ENCODE data around the gene PTGES3.

Gene PTGES3

GRCh38 chr12:56636675-56637540, 51.2 kb downstream of the PTGES3 start:
- H3K4me3 ChIP-seq (ENCODE audit: low read depth, low read length): peak overlapping the region; percentile 77
- ChIA-PET CTCF (interaction anchor here (0.6 to 4.2 kb wide), 48 partner anchors 10 to 447 kb away, joined by 3 to 94 read pairs (median 4); partner anchors contain the start of genes ATP5F1B, GLS2, NACA and PTGES3), POLR2A (interaction anchor here (0.6 to 2.6 kb wide), 14 partner anchors 8 to 131 kb away, joined by 3 to 19 read pairs (median 4); partner anchors contain the start of genes ATP5F1B and NACA)
- peak; percentile 90 for TF ChIP-seq CTCF (IDR thresholded peaks at IDR 0.05; ENCODE audit: insufficient read depth, low read length, missing control alignments)
- DNase-seq (ENCODE audit: low read depth, low spot score): peak; percentile 99

- TF ChIP-seq CTCF (IDR thresholded peaks at IDR 0.05; ENCODE audit: insufficient read depth, low read length, missing control alignments): no peak
- CTCF ChIA-PET: interaction anchor here (0.6 to 4.2 kb wide), 52 partner anchors 10 to 446 kb away, joined by 3 to 94 read pairs (median 4); partner anchors contain the start of genes ATP5F1B, GLS2, NACA and PTGES3
- POLR2A ChIA-PET: interaction anchor here (0.6 to 2.6 kb wide), 13 partner anchors 8 to 130 kb away, joined by 3 to 19 read pairs (median 4); partner anchors contain the start of genes ATP5F1B and NACA
- no peak for DNase-seq (ENCODE audit: low read depth, low spot score)
- H3K4me3 ChIP-seq (ENCODE audit: low read depth, low read length): peak overlapping the region; percentile 77
Observed at GRCh38 chr12:56635806-56636674, 52.0 kb downstream of the PTGES3 start.

- H3K4me3 ChIP-seq (ENCODE audit: low read depth, low read length): peak overlapping the region; percentile 77
- ChIA-PET POLR2A (interaction anchor here (1.0 to 2.6 kb wide), 3 partner anchors 12 to 90 kb away, joined by 3 to 12 read pairs (median 3); partner anchors contain the start of gene NACA), CTCF (interaction anchor here (0.7 to 4.2 kb wide), 22 partner anchors 10 to 370 kb away, joined by 3 to 94 read pairs (median 6); partner anchors contain the start of genes ATP5F1B, COQ10A, RBMS2 and STAT2)
- TF ChIP-seq CTCF (IDR thresholded peaks at IDR 0.05; ENCODE audit: insufficient read depth, low read length, missing control alignments): peak; percentile 74
- no peak for DNase-seq (ENCODE audit: low read depth, low spot score)
Observed at GRCh38 chr12:56634837-56635791, 53.0 kb downstream of the PTGES3 start.

GRCh38 chr12:56634242-56634836, 53.7 kb downstream of the PTGES3 start:
- no peak for TF ChIP-seq CTCF (IDR thresholded peaks at IDR 0.05; ENCODE audit: insufficient read depth, low read length, missing control alignments)
- peak overlapping the region; percentile 77 for H3K4me3 ChIP-seq (ENCODE audit: low read depth, low read length)
- ChIA-PET CTCF (interaction anchor here (0.7 to 4.2 kb wide), 12 partner anchors 9 to 368 kb away, joined by 3 to 94 read pairs (median 12); partner anchors contain the start of genes ATP5F1B, COQ10A and RBMS2), POLR2A (interaction anchor here (1.0 to 1.1 kb wide), 2 partner anchors 12 to 54 kb away, joined by 3 read pairs; no protein-coding TSS in a partner anchor)
- no peak for DNase-seq (ENCODE audit: low read depth, low spot score)

Measured in AG04449 (cell line).